Liver (tissue), 9 donors: ENCODE measurements around the gene ARFGAP1. TPM values are rescaled to one million over a fixed set of nuclear protein-coding genes. Genes with fewer than 3 reads are reported as not detected.

ENCODE experiments used
- DNase-seq: peaks from one replicate; pipeline ENCODE4 v3.0.0-alpha.2; 2017; ENCODE audit warnings: low spot score
- H3K27ac ChIP-seq, 2 donors: one replicate each; pipeline ENCODE4 v1.7.0; 2013; ENCODE audit warnings: inconsistent platforms in 2 of 2, low read length in 2 of 2, control low read depth in 1 of 2, low read depth in 1 of 2, mild to moderate bottlenecking in 1 of 2
- H3K27me3 ChIP-seq, 4 donors: one replicate each; pipeline versions ENCODE4 v1.6.1 to v1.7.0; 2013; ENCODE audit warnings: low read length in 3 of 4, inconsistent platforms in 1 of 4, mild to moderate bottlenecking in 1 of 4, moderate library complexity in 1 of 4; ENCODE audit not compliant: control insufficient read depth in 4 of 4, insufficient read depth in 4 of 4
- H3K36me3 ChIP-seq, 4 donors: one replicate each; pipeline versions ENCODE4 v1.6.1 to v1.7.0; 2013; ENCODE audit warnings: low read length in 3 of 4, mild to moderate bottlenecking in 3 of 4, low read depth in 1 of 4, moderate library complexity in 1 of 4; ENCODE audit not compliant: control insufficient read depth in 4 of 4, insufficient read depth in 3 of 4
- H3K4me1 ChIP-seq, 4 donors: one replicate each; pipeline versions ENCODE4 v1.6.1 to v1.7.0; 2013; ENCODE audit warnings: low read length in 3 of 4, mild to moderate bottlenecking in 3 of 4, moderate library complexity in 1 of 4; ENCODE audit not compliant: control insufficient read depth in 4 of 4, insufficient read depth in 4 of 4
- H3K4me3 ChIP-seq, 3 donors: one replicate each; pipeline versions ENCODE4 v1.6.1 to v1.7.0; 2013; ENCODE audit warnings: low read length in 3 of 3, control low read depth in 1 of 3, low read depth in 1 of 3, mild to moderate bottlenecking in 1 of 3
- H3K9ac ChIP-seq, 2 donors: one replicate each; pipeline ENCODE4 v1.7.0; 2013; ENCODE audit warnings: low read length in 2 of 2, mild to moderate bottlenecking in 2 of 2, moderate library complexity in 2 of 2, control low read depth in 1 of 2, low read depth in 1 of 2
- H3K9me3 ChIP-seq, 4 donors: one replicate each; pipeline versions ENCODE4 v1.6.1 to v1.7.0; 2013; ENCODE audit warnings: low read length in 3 of 4; ENCODE audit not compliant: control insufficient read depth in 4 of 4
- EGR1 ChIP-seq, 2 donors: IDR thresholded peaks; 2 replicates each; pipeline ENCODE4 v1.6.1; 2016 to 2018; ENCODE audit warnings: antibody characterized with exemption in 2 of 2, low read depth in 2 of 2
- FOXA1 ChIP-seq: IDR thresholded peaks from 2 replicates; pipeline ENCODE4 v1.6.1; 2016; ENCODE audit warnings: antibody characterized with exemption
- FOXA2 ChIP-seq: IDR thresholded peaks from 2 replicates; pipeline ENCODE4 v1.6.1; 2016; ENCODE audit warnings: antibody characterized with exemption
- GABPA ChIP-seq, 2 donors: IDR thresholded peaks in 1 of 2; conservative IDR thresholded peaks in 1 of 2; 2 replicates each; pipeline ENCODE4 v1.6.1; 2016; ENCODE audit warnings: antibody characterized with exemption in 2 of 2, mild to moderate bottlenecking in 1 of 2, moderate library complexity in 1 of 2
- HNF4A ChIP-seq, 2 donors: conservative IDR thresholded peaks; 2 replicates each; pipeline ENCODE4 v1.6.1; 2016; ENCODE audit warnings: antibody characterized with exemption in 2 of 2, mild to moderate bottlenecking in 2 of 2
- HNF4G ChIP-seq: IDR thresholded peaks from 2 replicates; pipeline ENCODE4 v1.6.1; 2016; ENCODE audit warnings: antibody characterized with exemption
- RXRA ChIP-seq, 2 donors: IDR thresholded peaks; 2 replicates each; pipeline ENCODE4 v1.6.1; 2017 to 2018; ENCODE audit warnings: antibody characterized with exemption in 2 of 2, mild to moderate bottlenecking in 1 of 2
- TAF1 ChIP-seq: conservative IDR thresholded peaks from 2 replicates; pipeline ENCODE4 v1.6.1; 2016; ENCODE audit warnings: antibody characterized with exemption, mild to moderate bottlenecking
- YY1 ChIP-seq: IDR thresholded peaks from 2 replicates; pipeline ENCODE4 v1.6.1; 2016; ENCODE audit warnings: antibody characterized with exemption, mild to moderate bottlenecking
- WGBS: extraction: QIAGEN DNeasy Blood & Tissue Kit; methylation state at CpG from one replicate; pipeline ENCODE4 v1.1.7; 2013; 5-methylcytosine and 5-hydroxymethylcytosine counted together
- polyA plus RNA-seq, 2 donors: library from polyadenylated mRNA; stranded (reverse) in 1 of 2; unstranded in 1 of 2; fragments of 200-250 nt in 1 of 2; fragments of >200 nt in 1 of 2; fragmentation: Nextera tagmentation in 1 of 2; extraction: Ambion mirVana in 1 of 2; gene quantifications; one replicate each; pipeline versions ENCODE4 v1.2.1 to v1.2.3, GENCODE V29; 2013 to 2015
- total RNA-seq, 2 donors: library from RNA; depleted of rRNA; stranded (reverse); fragments of >200 nt; gene quantifications; one replicate each; pipeline ENCODE4 v1.2.3, GENCODE V29; 2014
- TF ChIP-seq, protein P1 (sequence below): IDR thresholded peaks from 2 replicates; pipeline ENCODE4 v1.6.1; 2016; ENCODE audit warnings: antibody characterized with exemption
- donor health status: healthy.
- donor health status: healthy.
- donor health status: healthy.
- donor health status: healthy.
- donor health status: healthy.

The ARFGAP1 gene
- total and polyA plus RNA-seq, 4 donors = 11.2 to 29.7 (median 21.8) TPM

DNA sequence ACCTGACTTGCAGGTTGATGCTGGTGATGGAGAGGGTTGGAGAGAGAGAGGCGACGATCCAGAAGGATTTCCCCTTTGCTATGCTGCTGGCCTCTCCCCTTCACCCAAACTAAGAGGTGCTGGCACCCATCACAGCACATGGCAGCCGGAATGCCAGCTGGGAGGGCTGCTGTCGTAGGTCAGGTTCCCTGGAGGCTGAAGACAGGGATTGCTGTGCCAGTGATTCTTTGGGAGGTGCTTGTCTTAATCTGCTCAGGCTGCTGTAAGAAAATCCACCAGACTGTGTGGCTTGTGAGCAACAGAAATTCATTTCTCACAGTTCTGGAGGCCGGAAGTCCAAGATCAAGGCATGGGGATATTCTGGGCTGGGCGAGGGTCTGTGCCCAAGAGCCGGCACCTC is 4.4 kb upstream of the ARFGAP1 start:
- H3K4me3 ChIP-seq = no peak overlapping the region
- peaks cover 0 to 2% (median 0%) of the 10 kb centered on the region in 4 donors for H3K27me3 ChIP-seq
- no peaks in the 10 kb centered on the region for H3K36me3 ChIP-seq
- DNase-seq = no peak
- peaks cover 0 to 12% (median 6%) of the 10 kb centered on the region in 4 donors for H3K4me1 ChIP-seq
- no peaks in the 10 kb centered on the region for H3K9me3 ChIP-seq
- H3K27ac ChIP-seq = no peak overlapping the region
- H3K9ac ChIP-seq = no peak overlapping the region
- 76% methylated on average over 7 of the region's 7 CpGs for WGBS
- TF ChIP-seq RXRA (IDR thresholded peaks at IDR 0.05) (no peak), TAF1 (no peak), FOXA2 (no peak)

DNA sequence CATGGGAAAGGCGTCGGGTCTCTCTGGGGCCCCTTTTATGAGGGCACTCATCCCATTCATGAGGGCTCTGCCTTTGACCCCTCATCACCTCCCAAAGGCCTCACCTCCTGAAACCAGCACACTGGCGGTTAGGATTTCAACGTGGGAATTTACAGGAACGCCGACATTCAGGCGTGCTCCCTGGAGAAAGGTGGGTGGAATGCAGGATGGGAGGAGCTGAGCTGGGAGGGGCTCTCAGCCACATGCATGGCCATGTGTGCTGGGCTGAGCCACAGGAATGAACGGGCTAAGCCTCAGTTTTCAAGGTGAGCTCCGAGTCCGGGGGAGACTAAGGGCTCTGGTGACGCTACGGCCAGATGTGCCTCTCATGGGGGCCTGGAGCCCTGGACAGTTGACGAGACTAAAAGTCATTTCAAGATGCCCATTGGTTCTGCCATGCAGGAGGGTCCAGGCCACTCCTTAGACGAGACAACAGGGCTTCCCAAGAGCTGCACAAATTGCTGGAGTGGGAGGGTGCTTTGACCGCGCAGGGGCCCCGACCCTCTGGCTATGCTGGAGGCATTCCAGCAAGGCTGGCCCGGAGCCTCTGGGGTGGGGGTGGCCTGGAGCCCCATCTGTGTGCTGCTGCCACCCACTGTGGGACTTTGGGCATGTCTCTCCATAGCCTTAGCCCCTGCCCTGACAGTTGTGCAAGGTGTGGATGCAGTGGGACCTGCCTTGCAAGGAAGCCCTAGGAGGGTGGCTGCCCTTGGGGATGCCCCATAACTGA is 3.8 kb upstream of the ARFGAP1 start:
- no peak for DNase-seq
- H3K9ac ChIP-seq = no peak overlapping the region
- TF ChIP-seq HNF4G = no peak
- no peak for TF ChIP-seq EGR1 (IDR thresholded peaks at IDR 0.05; ENCODE audit: low read depth in 2 of 2)
- TF ChIP-seq HNF4A (conservative IDR thresholded peaks at IDR 0.05) = no peak
- no peak for TF ChIP-seq RXRA (IDR thresholded peaks at IDR 0.05)
- TF ChIP-seq YY1 = no peak
- TF ChIP-seq GABPA (IDR thresholded peaks at IDR 0.05 in 1 of 2, conservative IDR thresholded peaks at IDR 0.05 in 1 of 2) = no peak
- TF ChIP-seq FOXA1 = no peak
- peaks cover 0 to 2% (median 0%) of the 10 kb centered on the region in 4 donors for H3K27me3 ChIP-seq
- no peak overlapping the region for H3K4me3 ChIP-seq
- peaks cover 2 to 18% (median 12%) of the 10 kb centered on the region in 4 donors for H3K4me1 ChIP-seq
- no peak overlapping the region for H3K27ac ChIP-seq
- WGBS = 46% methylated on average over 18 of the region's 18 CpGs
- H3K9me3 ChIP-seq = no peaks in the 10 kb centered on the region
- no peaks in the 10 kb centered on the region for H3K36me3 ChIP-seq

DNA sequence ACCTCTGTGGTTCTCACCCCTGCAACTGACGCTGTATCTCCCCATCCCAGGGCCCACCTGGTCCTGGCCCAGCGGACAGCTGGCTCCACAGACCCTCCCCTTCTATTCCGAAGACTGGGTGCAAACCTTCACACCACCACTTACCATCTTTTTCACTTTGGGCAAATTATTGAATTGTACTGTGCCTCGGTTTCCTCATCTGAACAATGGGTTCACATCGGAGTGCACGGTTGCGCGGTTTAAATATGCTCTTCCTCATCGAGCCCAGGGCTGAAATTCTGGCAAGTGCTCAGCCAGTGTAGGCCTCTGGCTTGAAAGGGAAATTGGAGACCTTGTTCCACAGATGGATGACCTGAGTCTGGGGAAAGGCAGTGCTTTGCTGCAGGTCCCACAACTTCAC is 2.9 kb upstream of the ARFGAP1 start:
- TF ChIP-seq HNF4G (no peak), FOXA2 (no peak)
- TF ChIP-seq, protein P1, sequence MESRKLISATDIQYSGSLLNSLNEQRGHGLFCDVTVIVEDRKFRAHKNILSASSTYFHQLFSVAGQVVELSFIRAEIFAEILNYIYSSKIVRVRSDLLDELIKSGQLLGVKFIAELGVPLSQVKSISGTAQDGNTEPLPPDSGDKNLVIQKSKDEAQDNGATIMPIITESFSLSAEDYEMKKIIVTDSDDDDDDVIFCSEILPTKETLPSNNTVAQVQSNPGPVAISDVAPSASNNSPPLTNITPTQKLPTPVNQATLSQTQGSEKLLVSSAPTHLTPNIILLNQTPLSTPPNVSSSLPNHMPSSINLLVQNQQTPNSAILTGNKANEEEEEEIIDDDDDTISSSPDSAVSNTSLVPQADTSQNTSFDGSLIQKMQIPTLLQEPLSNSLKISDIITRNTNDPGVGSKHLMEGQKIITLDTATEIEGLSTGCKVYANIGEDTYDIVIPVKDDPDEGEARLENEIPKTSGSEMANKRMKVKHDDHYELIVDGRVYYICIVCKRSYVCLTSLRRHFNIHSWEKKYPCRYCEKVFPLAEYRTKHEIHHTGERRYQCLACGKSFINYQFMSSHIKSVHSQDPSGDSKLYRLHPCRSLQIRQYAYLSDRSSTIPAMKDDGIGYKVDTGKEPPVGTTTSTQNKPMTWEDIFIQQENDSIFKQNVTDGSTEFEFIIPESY = no peak
- no peaks in the 10 kb centered on the region for H3K9me3 ChIP-seq
- peaks cover 2 to 26% (median 19%) of the 10 kb centered on the region in 4 donors for H3K4me1 ChIP-seq
- no peak overlapping the region for H3K4me3 ChIP-seq
- no peak overlapping the region for H3K27ac ChIP-seq
- DNase-seq = no peak
- peaks cover 0 to 2% (median 0%) of the 10 kb centered on the region in 4 donors for H3K27me3 ChIP-seq
- WGBS = 93% methylated on average over 9 of the region's 9 CpGs
- H3K9ac ChIP-seq = no peak overlapping the region
- H3K36me3 ChIP-seq = no peaks in the 10 kb centered on the region
